Measurements from ENCODE around the gene FNIP1. TPM values are rescaled to one million over a fixed set of nuclear protein-coding genes. Genes with fewer than 3 reads are reported as not detected.

Gene FNIP1
- total and polyA plus RNA-seq, 2 of the 8 experiments (the other 6 are each of a cell fraction or from before 2014, with no cell fraction given), result 3.5 to 17.3 TPM

DNA sequence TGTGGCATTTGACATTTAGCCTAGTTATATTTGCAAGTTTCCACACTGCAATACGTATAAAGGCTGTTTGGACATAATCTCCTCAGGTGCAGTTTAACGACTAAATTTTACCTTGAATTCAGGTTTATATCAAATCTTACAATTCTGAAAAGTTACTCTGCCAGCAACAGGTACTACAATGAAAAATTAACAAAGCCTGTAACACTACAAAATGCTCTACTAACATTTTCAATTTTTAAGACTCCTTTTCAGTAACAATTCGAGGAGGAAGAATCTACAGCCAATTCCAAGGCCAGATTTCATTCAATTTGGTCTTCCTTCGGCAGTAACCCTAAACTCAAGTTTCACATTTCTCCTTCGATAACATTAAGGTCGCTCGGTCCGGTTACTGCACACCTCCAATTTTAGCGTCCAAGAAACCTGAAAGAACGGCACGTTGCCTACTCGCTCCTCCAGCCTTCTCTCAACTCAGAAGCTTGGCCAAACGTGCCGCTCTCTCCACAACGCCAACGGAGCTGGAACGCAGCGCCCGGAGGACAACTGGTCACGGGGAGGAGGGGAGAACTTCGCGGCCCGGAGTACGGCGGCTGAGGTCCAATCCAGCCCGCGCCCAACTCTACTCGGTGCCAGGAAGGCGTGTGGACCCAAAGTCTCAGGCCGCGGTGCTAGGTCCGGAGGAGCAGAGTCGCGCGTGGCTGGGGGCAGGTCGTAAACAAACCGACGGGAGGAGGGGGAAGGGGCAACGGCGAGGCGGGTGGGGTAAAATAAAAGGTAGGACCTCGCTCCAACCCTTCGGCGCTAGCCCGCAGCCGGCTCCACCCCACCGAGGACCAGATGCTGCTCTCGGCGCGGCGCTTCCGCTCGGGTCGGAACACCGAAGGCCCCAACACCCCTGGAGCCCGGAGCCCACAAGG lies 681 bp downstream of the FNIP1 start (continued):
- no peak for TF ChIP-seq MAFK (IDR thresholded peaks at IDR 0.05; ENCODE audit: low read depth, low read length)
- TF ChIP-seq POU5F1 (IDR thresholded peaks at IDR 0.05; ENCODE audit: low read depth, low read length), result no peak
- TF ChIP-seq BACH1 (IDR thresholded peaks at IDR 0.05; ENCODE audit: low read length), result no peak
